Vagina (tissue), 2 donors: ENCODE data around the gene L3MBTL4. TPM values are rescaled to one million over a fixed set of nuclear protein-coding genes. Genes with fewer than 3 reads are reported as not detected.

Experiments used
- DNase-seq, 2 donors: peaks; one replicate each; pipeline ENCODE4 v3.0.0-alpha.2; 2017; ENCODE audit errors: extremely low spot score in 2 of 2
- H3K27ac ChIP-seq: fragments of 200-600 bp; sonication (generic); one replicate; pipeline ENCODE4 v1.5.1; 2019
- H3K27me3 ChIP-seq: fragments of 200-600 bp; sonication (generic); one replicate; pipeline ENCODE4 v1.5.1; 2019
- H3K36me3 ChIP-seq, 2 donors: fragments of 200-600 bp; sonication (generic); one replicate each; pipeline ENCODE4 v1.5.1; 2017 to 2019
- H3K4me1 ChIP-seq: fragments of 200-600 bp; sonication (generic); one replicate; pipeline ENCODE4 v1.5.1; 2019
- H3K4me3 ChIP-seq, 2 donors: fragments of 200-600 bp; sonication (generic); 1 replicate in 1 of 2; 2 replicates in 1 of 2; pipeline ENCODE4 v1.5.1; 2016 to 2019
- H3K9me3 ChIP-seq: fragments of 200-600 bp; sonication (generic); one replicate; pipeline ENCODE4 v1.5.1; 2019
- CTCF ChIP-seq, 3 experiments: fragments of 450-650 bp in 2 of 3; fragments of 200-600 bp in 1 of 3; sonication (generic) in 1 of 3; IDR thresholded peaks; one replicate each; pipeline ENCODE4 v1.5.1; 2017 to 2019; ENCODE audit warnings: antibody characterized with exemption in 3 of 3, mild to moderate bottlenecking in 2 of 3, moderate library complexity in 2 of 3
- POLR2A ChIP-seq, 2 donors: fragments of 450-650 bp; IDR thresholded peaks; one replicate each; pipeline ENCODE4 v1.6.1; 2017; ENCODE audit warnings: antibody characterized with exemption in 2 of 2, mild to moderate bottlenecking in 2 of 2, moderate library complexity in 2 of 2
- POLR2AphosphoS5 ChIP-seq, 2 donors: sonication (generic); formaldehyde crosslinking; IDR thresholded peaks; one replicate each; pipeline ENCODE4 v1.9.0; 2017; ENCODE audit warnings: antibody characterized with exemption in 2 of 2, mild to moderate bottlenecking in 2 of 2, low read depth in 1 of 2; ENCODE audit not compliant: insufficient read depth in 1 of 2
- intact Hi-C: fragments of 100-400 bp; cut with DNase I; formaldehyde crosslinking; loops from one replicate; pipeline ENCODE4 v1.15.1; 2023
- total RNA-seq: library from RNA; depleted of rRNA; stranded (reverse); fragments of >200 nt; gene quantifications from one replicate; pipeline ENCODE4 v1.2.3, GENCODE V29; 2016

L3MBTL4 gene
- total RNA-seq, 1 donor from 2014 or later = 9.6 TPM

- Histone ChIP-seq H3K9me3 (no peaks in the 10 kb centered on the region), H3K27me3 (no peaks in the 10 kb centered on the region), H3K4me1 (no peaks in the 10 kb centered on the region), H3K4me3 (no peak overlapping the region), H3K27ac (no peak overlapping the region), H3K36me3 (no peaks in the 10 kb centered on the region)
- no peak for DNase-seq
- intact Hi-C loops = no loop called here
- TF ChIP-seq CTCF (IDR thresholded peaks at IDR 0.05) (no peak), POLR2AphosphoS5 (IDR thresholded peaks at IDR 0.05; ENCODE audit: insufficient read depth in 1 of 2, low read depth in 1 of 2) (no peak), POLR2A (IDR thresholded peaks at IDR 0.05) (no peak)
These were observed 472.1 kb downstream of the L3MBTL4 start for GRCh38 chr18:5942591-5942990.

GRCh38 chr18:5941890-5942289 is 472.8 kb downstream of the L3MBTL4 start:
- DNase-seq = no peak

GRCh38 chr18:5939801-5940667 is 474.7 kb downstream of the L3MBTL4 start:
- Histone ChIP-seq H3K27ac (no peak overlapping the region), H3K36me3 (no peaks in the 10 kb centered on the region), H3K4me1 (no peaks in the 10 kb centered on the region), H3K4me3 (no peak overlapping the region), H3K9me3 (no peaks in the 10 kb centered on the region), H3K27me3 (no peaks in the 10 kb centered on the region)
- no peak for DNase-seq
- intact Hi-C loops = no loop called here
- TF ChIP-seq CTCF (IDR thresholded peaks at IDR 0.05) (no peak), POLR2A (IDR thresholded peaks at IDR 0.05) (no peak), POLR2AphosphoS5 (IDR thresholded peaks at IDR 0.05; ENCODE audit: insufficient read depth in 1 of 2, low read depth in 1 of 2) (no peak)

More at GRCh38 chr18:5941890-5942289, 472.8 kb downstream of the L3MBTL4 start:
- intact Hi-C loops = no loop called here
- Histone ChIP-seq H3K27me3 (no peaks in the 10 kb centered on the region), H3K27ac (no peak overlapping the region), H3K4me1 (no peaks in the 10 kb centered on the region), H3K36me3 (no peaks in the 10 kb centered on the region), H3K9me3 (no peaks in the 10 kb centered on the region), H3K4me3 (no peak overlapping the region)
- no peak for TF ChIP-seq CTCF (IDR thresholded peaks at IDR 0.05)
- no peak for TF ChIP-seq POLR2AphosphoS5 (IDR thresholded peaks at IDR 0.05; ENCODE audit: insufficient read depth in 1 of 2, low read depth in 1 of 2)
- no peak for TF ChIP-seq POLR2A (IDR thresholded peaks at IDR 0.05)

GRCh38 chr18:5937795-5938194 is 476.9 kb downstream of the L3MBTL4 start:
- no peak overlapping the region for H3K4me3 ChIP-seq
- H3K36me3 ChIP-seq = no peaks in the 10 kb centered on the region
- no peaks in the 10 kb centered on the region for H3K9me3 ChIP-seq
- no peak overlapping the region for H3K27ac ChIP-seq
- DNase-seq = no peak
- H3K27me3 ChIP-seq = no peaks in the 10 kb centered on the region
- intact Hi-C loops = no loop called here
- TF ChIP-seq POLR2A (IDR thresholded peaks at IDR 0.05) (no peak), POLR2AphosphoS5 (IDR thresholded peaks at IDR 0.05; ENCODE audit: insufficient read depth in 1 of 2, low read depth in 1 of 2) (no peak), CTCF (IDR thresholded peaks at IDR 0.05) (no peak)
- no peaks in the 10 kb centered on the region for H3K4me1 ChIP-seq

- no peaks in the 10 kb centered on the region for H3K27me3 ChIP-seq
- DNase-seq = no peak
- no peak overlapping the region for H3K4me3 ChIP-seq
- H3K9me3 ChIP-seq = no peaks in the 10 kb centered on the region
- no peaks in the 10 kb centered on the region for H3K4me1 ChIP-seq
- no peaks in the 10 kb centered on the region for H3K36me3 ChIP-seq
- intact Hi-C loops = no loop called here
- no peak overlapping the region for H3K27ac ChIP-seq
- TF ChIP-seq CTCF (IDR thresholded peaks at IDR 0.05) = no peak
- TF ChIP-seq POLR2A (IDR thresholded peaks at IDR 0.05) = no peak
- TF ChIP-seq POLR2AphosphoS5 (IDR thresholded peaks at IDR 0.05; ENCODE audit: insufficient read depth in 1 of 2, low read depth in 1 of 2) = no peak
These were observed 477.6 kb downstream of the L3MBTL4 start for GRCh38 chr18:5937121-5937520.
